ENCODE measurements around the gene CBX4. TPM values are rescaled to one million over a fixed set of nuclear protein-coding genes. Genes with fewer than 3 reads are reported as not detected.
A peak's percentile ranks its signal among the peaks of the same experiment; 100 is the strongest.
"Not testable (repeated sequence)": the region's sequence is repeated elsewhere in the genome, so short reads cannot be mapped to it uniquely, and the experiment has no call there.

CBX4 gene
- total RNA-seq, 1 donor from 2014 or later = 23.7 TPM

DNA sequence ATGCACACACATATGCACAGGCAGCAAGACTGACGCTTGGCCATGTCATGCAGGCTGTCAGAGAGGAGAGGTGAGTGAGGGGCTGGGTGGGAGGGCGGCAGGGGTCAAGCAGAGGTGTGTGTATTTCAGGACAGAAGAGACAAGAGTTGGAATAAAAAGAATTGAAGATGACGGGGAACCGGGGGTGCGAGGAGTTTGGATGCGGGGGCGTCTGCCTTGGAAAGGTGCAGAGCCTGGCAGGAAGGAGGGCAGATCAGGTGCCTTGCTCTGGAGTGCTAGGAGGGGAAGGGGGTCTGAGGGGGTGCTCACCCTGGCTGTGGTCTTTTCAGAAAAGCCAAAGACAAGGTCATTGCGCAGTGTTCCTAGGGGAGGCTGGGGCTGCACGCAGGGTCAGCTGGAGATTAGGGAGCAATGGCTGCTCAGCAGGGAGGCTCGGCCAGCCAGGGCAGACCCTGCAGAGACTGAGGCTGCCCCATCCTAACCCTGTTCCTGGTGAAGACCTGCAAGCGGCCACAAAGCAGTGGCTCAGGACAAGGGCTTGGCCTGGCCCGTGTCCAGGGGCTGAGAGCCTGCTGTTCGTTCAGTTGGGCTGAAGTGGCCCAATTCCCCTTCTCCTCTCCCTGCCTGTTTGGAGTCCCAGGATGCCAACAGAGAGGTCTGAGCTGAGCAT lies 23.7 kb upstream of the CBX4 start:
- intact Hi-C loops (cut with DNase I) = no loop called here
- no peak for DNase-seq (ENCODE audit: missing footprints)
- no peak for ATAC-seq

DNA sequence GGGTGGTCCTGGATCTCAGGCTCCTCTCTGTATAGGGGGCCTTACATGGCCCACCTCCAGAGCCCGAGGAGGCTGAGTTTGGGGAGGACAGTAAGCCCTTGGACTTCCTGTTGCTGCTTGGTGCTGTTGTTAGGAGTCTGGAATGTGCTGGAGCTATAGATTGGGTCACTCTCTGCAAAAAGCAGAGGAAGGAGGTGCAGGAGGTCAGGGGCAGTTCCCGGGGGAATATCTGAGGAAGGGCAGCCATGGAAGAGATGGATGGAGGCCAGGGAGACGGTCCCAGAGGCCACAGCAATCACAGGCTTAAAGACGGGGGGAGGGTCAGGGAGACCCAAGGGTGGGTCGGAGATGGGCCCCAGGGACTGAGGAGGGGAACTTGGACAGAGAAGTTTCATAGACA lies 23.0 kb upstream of the CBX4 start:
- ATAC-seq (no peak), DNase-seq (ENCODE audit: missing footprints) (no peak)
- intact Hi-C loops (cut with DNase I) = no loop called here

DNA sequence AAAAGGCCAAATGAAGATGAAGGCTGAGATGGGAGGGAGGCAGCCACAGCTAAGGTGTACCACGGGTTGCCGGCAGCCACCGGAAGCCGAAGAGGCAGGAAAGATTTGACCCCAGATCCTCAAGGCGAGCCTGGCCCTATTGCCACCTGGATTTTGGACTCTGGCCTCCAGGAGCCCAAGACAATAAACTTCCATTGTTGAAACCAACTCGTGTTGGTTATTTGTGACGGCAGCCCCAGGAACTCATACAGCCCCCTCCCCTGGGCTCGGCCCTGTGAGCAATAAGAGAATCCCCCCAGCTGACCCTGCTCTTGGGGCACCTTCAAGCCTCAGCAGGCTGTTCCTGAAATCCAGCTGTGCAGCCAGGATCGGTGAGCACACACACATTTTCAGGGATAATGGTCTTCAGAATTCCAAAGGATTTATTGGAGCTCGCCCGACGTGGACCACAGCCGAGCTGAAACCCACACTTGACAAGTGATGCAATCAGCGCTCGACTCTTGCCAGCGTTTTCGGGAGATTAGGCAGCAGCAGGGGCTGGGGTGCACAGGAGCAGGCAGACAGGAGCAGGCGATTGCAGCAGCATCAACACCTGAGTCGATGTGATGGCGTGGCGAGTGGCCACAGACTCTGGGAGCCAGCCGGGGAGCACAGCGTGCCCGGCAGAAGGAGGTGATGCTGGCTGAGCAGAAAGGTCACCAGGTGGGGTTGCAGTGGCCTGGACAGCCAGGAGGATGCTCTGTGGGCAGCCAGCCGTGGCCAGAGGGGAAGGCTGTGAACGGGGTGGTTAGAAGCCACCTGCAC lies 22.4 kb upstream of the CBX4 start:
- intact Hi-C loops (cut with DNase I) = no loop called here
- ATAC-seq = no peak
- no peak for DNase-seq (ENCODE audit: missing footprints)

DNA sequence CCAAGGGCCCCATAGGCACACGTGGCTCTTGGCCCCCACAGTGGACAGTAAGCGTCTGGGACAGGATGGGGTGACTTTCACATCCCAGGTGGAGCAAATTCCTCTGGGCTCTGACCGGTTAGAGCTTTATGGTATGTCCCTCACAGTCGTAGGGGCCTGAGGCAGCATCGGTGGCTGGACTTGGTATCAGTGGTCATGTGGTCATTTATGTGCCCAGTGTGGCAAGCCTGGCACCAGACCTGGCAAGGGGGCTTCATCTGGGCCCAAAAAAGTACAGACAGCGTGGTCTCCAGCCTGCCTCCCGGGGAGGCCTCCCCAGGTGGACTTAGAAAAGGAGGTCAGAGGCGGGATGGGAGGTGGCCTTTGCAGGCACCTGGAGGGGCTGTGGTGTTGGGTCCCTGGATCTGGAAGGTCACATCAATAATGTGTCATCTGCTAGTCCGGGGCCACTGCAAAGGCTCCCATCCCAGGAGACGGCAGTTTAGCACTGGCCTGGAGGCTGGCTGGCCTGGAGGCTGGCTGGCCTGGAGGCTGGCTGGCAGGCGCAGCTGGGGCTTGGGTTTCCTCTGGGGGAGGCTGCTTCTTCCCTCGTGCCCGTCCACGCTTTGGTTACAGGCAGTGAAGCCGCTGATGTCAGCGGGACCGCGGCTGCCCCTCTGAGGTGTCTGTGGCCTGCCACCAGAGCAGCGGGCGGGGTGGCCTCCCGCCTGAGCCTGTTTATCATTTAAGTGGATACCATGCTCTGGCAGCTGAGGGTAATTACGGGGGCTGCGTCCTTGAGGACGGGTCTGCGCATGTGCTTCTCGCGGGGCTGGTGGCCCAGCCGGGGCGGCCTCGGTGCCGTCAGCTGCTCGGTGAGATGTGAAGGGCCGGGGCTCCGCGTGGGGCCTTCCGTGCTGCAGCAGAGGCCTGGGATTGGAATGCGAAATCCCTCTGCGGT lies 20.7 kb upstream of the CBX4 start:
- intact Hi-C loops (cut with DNase I) = no loop called here
- DNase-seq (ENCODE audit: missing footprints) (no peak), ATAC-seq (no peak)

DNA sequence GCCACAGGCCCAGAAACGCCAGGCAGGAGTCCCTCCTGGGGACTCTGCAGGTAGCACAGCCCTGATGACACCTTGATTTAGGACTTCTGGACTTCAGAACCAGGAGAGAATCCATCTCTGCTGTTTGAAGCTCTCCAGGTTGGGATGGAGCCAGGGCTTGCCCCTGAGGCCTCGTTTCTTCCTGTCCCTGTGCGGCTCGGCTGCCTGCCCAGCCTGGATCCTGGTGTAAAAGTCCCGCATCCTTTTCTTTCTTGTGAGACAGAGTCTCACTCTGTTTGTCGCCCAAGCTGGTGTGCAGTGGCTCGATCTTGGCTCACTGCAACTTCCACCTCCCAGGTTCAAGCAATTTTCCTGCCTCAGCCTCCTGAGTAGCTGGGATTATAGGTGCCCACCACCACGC lies 17.9 kb upstream of the CBX4 start:
- ATAC-seq (no peak), DNase-seq (ENCODE audit: missing footprints) (peak; percentile 30)
- intact Hi-C loops (cut with DNase I) = no loop called here

DNA sequence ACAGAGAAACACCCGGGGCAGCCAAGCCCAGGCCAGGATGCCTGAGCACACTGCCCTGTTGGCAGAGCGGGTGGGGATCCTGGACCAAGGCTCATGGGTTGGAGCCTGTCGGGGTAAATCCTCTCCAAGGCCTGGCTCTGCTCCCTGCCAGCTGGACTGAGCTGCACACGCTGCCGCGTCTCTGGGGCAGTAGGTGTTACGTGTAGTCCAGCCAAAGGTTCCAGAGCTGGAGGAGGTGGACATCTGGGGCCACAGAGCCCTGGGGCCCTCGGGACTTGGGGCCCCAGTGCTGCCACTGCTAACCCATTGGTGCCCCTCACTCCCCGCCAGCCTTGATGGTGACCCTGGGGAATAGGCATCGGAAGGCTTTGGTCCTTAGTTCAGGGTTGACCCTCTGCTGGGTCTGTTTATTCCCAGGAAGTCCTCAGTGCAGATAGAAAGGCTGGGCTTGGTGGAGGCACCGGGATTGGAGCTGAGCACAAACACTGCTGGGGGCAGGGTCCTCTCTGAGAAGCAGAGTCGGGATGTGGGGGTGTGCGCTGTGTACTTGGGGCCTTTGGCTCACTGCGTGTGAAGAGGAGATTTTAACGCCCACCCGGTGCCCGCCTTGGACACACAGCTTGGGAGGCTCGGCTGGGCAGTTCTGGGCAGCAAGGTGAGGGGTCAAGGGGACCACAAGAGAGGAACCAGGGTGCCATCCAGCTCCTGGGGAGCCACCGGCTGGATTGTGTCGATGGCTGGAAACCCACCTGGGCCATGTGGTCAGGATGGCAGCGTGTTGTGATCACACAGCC lies 16.3 kb upstream of the CBX4 start:
- ATAC-seq (no peak), DNase-seq (ENCODE audit: missing footprints) (peak; percentile 53)
- intact Hi-C loops (cut with DNase I) = no loop called here

DNA sequence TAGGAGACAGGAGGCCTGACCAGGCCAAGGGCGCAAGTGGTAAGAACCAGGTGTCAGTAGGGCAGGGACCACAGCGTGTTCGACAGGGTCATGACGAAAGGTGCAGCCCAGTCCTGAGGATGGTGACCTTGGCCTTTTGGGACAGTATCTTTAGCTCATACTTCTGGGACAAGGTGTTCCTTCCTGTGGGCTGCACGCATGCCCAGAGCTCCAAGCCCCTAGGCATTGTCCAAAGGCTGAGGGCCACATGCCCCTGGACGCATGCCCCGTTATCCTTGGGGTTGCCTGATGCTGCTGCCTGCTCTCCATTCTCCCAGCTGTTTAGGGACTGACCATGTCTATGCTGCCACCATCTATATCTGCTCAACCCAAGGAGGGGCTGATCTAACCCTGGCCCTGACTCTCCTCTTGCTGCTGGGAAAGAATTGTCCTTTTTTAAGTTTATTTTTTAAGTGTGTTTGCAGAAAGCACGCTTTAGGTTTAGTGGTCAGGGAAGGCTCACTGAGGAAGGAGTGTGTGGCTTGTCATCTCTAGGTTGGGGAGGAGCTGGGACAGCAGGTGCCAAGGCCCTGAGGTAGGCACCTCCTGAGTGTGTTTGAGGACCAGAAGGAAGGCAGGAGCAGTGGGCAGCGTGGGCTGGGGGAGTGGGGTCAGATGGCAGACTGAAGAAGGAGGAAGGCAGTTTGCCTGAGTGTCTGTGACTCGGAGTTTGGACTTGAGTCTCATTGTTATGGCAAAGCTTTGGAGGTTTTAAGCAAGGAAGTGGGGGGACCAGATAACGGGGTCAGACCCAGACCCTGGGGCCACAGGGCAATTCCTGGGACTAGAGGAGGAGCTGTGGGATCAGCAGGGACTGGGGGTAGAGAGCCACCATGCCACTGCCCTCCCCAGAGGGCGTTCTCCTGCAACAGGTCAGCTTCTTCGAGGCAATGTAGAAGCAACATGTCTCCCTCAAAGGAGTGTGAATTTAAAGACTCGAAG lies 15.1 kb upstream of the CBX4 start:
- ATAC-seq (no peak), DNase-seq (ENCODE audit: missing footprints) (peak; percentile 59)
- intact Hi-C loops (cut with DNase I) = no loop called here

DNA sequence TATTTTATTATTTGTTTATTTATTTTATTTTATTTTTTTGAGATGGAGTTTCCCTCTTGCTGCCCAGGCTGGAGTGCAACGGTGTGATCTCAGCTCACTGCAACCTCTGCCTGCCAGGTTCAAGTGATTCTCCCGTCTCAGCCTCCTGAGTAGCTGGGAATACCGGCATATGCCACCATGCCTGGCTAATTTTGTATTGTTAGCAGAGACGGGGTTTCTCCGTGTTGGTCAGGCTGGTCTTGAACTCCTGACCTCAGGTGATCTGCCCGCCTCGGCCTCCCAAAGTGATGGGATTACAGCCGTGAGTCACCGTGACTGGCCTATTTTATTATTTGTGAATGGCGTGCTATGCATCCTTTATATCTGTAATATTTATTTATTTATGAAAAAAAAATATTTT lies 13.9 kb upstream of the CBX4 start:
- intact Hi-C loops (cut with DNase I); ATAC-seq: not testable (repeated sequence)
- DNase-seq (ENCODE audit: missing footprints) = peak; percentile 7

DNA sequence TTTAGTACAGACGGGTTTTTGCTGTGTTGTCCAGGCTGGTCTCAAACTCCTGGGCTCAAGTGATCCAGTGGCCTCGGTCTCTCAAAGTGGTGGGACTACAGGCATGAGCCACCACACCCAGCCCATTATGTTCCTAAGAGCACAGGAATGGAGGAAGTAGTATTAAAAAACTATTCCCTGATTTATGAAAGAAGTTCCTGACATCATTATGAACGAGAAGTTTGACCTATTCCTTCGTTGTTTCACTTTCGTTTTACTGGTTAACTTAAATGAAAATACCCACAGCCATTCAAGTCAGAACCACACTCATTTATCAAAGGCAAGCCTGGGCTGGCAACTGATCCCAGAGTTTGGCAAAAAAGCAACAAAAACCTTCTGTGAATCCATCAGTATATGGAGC lies 13.5 kb upstream of the CBX4 start:
- no peak for DNase-seq (ENCODE audit: missing footprints)
- no peak for ATAC-seq
- intact Hi-C loops (cut with DNase I) = no loop called here

DNA sequence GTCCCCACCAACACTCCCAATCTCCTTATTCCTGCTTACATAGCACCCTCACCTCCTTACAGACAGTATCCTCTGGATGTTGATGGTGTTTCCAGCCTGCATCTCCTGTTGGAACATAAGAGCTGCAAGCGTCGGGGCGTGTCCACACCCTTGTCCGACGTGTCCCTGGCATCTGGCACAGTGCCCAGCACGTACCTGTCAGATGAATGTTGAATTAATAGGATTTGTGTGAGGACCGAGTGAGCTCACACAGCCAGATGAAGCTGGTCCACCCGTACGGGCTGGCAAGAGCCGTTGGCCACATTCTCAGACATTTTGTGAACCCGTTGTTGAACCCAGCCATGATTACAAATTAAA lies 12.2 kb upstream of the CBX4 start:
- ATAC-seq (no peak), DNase-seq (ENCODE audit: missing footprints) (peak; percentile 59)
- intact Hi-C loops (cut with DNase I) = no loop called here

DNA sequence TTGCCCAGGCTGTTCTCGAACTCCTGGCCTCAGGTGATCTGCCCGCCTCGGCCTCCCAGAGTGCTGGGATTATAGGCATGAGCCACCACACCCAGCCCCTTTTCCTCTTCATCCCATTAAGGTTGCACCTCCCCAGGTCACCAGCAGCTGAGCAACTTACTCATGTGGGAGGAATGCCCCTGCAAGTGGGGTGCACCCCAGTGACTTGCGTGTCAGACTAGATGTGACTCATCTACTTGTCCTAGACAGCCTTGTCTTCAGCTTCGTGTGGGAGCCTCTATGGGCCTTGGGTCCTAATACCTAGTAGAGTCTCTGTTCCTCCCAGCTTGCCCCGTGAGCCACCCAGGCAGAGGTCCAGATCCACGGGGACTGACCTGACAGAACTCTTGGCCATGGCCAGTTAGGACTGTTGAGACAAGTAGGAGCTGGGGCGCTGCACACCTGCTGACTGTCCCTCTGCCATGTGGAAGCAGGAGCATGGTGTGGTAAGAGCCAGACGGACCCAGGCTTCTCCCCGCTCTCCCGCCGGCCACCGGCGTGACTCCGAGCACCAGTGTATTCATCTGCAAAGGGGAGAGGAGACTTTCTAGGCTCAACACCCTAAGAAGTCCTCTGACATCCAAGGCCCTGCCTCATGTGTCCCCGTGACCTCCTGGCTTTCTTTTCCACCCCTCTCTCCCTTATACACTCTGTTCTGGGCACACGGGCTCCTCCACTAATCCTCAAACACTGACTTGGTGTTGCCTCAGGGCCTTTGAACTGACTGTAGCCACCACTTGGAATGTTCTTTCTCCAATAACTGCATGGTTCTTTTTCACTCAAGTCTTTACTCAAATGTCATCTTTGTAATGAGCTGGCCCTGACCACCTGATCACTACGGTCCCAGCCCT lies 11.6 kb upstream of the CBX4 start:
- intact Hi-C loops (cut with DNase I) = no loop called here
- DNase-seq (ENCODE audit: missing footprints) = peak; percentile 25

DNA sequence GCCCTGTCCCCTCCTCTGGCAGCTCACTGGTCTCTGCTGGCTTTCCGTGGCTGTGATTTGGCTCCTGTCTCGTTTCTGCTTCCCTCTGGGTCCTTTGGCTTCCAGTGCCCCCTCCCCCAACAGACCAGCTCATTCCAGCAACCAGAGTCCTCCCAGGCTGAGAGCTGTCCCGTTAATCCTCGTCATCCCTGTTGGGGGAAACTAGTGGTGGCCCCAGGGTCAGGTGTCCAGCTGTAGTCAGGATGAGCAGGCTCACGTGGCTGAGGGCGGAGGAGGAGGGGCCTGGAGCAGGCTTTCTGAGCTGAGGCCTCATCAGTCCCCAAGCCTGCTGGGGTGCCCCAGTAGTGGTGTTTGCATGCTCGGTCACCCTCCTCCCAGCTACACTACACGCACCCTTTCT lies 10.7 kb upstream of the CBX4 start:
- intact Hi-C loops (cut with DNase I) = loop anchor here (10.0 kb wide), 1 partner anchor 105 kb away; no protein-coding TSS in a partner anchor
- ATAC-seq (no peak), DNase-seq (ENCODE audit: missing footprints) (peak; percentile 13)

More for the DNA sequence above, 11.6 kb upstream of the CBX4 start:
- ATAC-seq = no peak

DNA sequence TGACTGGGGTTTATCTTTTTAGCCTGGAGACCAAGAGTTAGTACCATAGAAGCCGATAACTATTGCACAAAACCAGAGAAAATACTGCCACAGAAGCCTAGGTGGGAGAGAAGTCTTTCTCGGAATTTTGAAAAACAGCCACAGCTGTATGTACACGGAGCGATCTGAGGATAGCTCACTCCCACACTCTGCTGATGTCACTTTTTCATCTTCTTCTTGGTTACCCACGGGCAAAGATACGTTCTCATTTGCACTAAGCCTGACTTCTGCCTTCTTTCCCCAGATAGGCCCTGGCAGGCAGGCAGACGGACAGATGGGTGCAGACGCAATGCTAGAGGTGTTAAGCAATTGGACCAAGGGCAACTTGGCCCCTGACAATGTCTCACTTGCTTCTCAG lies 9.1 kb upstream of the CBX4 start:
- no peak for DNase-seq (ENCODE audit: missing footprints)
- intact Hi-C loops (cut with DNase I) = loop anchor here (10.0 kb wide), 1 partner anchor 104 kb away; no protein-coding TSS in a partner anchor
- ATAC-seq = no peak

DNA sequence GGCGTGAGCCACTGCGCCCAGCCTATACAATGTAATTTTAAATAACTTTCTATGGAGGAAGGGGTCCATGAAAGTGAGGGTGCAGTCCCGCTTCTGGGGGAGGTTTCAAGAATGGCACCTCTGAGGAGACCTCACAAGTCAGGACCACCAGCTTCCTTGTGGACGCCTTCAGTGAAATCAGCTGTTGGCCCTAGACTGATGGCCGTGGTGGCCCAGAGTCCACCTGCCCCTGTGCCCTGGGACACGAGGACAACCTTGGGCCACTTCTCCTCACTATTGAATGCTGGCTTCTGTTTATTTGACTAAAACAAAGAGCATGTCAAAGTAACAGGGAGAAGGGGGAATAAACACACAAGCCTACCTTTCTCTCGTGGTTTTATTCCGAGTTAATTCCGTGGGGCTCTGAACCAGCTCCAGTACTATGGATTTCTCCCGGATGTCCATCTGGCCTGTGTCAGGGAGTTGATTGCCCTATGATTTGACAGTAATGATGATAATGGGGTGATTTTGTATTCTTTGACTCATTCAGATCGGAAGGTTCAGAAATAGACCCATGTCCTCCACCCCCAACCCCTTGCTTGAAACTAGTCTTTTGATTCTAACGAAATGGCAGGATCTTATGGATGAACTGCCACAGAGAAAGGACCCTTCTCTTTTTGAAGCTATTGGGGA lies 8.6 kb upstream of the CBX4 start:
- no peak for ATAC-seq
- intact Hi-C loops (cut with DNase I) = loop anchor here (10.0 kb wide), 1 partner anchor 103 kb away; no protein-coding TSS in a partner anchor
- DNase-seq (ENCODE audit: missing footprints) = no peak

DNA sequence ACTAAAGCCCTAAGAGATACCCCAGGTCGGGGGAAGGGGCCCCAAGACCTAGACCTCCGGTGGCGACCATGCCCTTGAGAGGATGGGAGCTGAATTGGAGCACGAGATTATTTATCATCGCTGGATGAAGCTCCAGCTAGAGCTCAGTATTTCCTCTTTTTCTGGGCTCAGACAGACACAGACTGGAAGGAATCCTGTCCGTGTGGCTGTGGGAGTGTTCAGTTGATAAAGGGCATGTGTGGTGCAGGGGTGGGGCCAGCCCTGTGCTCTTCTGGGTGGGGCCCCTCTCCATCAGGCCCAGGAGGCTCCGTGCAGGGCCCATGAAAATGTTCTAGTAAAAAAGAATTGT lies 6.3 kb upstream of the CBX4 start:
- DNase-seq (ENCODE audit: missing footprints) (no peak), ATAC-seq (peak; percentile 46)
- intact Hi-C loops (cut with DNase I) = loop anchor here (10.0 kb wide), 1 partner anchor 101 kb away; no protein-coding TSS in a partner anchor
